Right renal cortex interstitium (tissue), 3 donors: ENCODE data around the gene CA12. TPM values are rescaled to one million over a fixed set of nuclear protein-coding genes. Genes with fewer than 3 reads are reported as not detected.
"Not testable (repeated sequence)": the region's sequence is repeated elsewhere in the genome, so short reads cannot be mapped to it uniquely, and the experiment has no call there.

Source experiments
- DNase-seq, 3 donors: peaks; one replicate each; pipeline ENCODE4 v3.0.0-alpha.2; 2013; ENCODE audit warnings: low read depth in 3 of 3, low spot score in 2 of 3
- polyA plus RNA-seq, 3 donors: library from polyadenylated mRNA; unstranded; fragments of 120-200 nt; gene quantifications; one replicate each; pipeline ENCODE4 v1.2.1, GENCODE V29; 2013; ENCODE audit not compliant: insufficient read length in 3 of 3

CA12 gene
- 100 to 1,000 TPM; 137 to 154 (median 151) TPM for polyA plus RNA-seq

GRCh38 chr15:63381301-63382204 lies at the start of gene CA12:
CA12 (minus strand) TSS chr15:63381846; CDS start chr15:63381720, 126 bp downstream.
- no peak for DNase-seq

GRCh38 chr15:63430766-63431451 lies 49.3 kb upstream of the CA12 start:
- DNase-seq = no peak

GRCh38 chr15:63426552-63426951 lies 44.9 kb upstream of the CA12 start:
- no peak for DNase-seq

GRCh38 chr15:63425426-63425985 lies 43.9 kb upstream of the CA12 start:
- no peak for DNase-seq

GRCh38 chr15:63422891-63423590 lies 41.4 kb upstream of the CA12 start:
- DNase-seq = no peak

- no peak for DNase-seq
These were observed 39.8 kb upstream of the CA12 start for GRCh38 chr15:63421433-63421832.

GRCh38 chr15:63420333-63420747 lies 38.7 kb upstream of the CA12 start:
- no peak for DNase-seq

- no peak for DNase-seq
These were observed 37.2 kb upstream of the CA12 start for GRCh38 chr15:63418811-63419210.

- DNase-seq = no peak
These were observed 36.1 kb upstream of the CA12 start for GRCh38 chr15:63417721-63418120.

GRCh38 chr15:63417274-63417673 lies 35.6 kb upstream of the CA12 start:
- DNase-seq = not testable (repeated sequence)

GRCh38 chr15:63414474-63415120 lies 33.0 kb upstream of the CA12 start:
- no peak for DNase-seq

GRCh38 chr15:63412551-63412950 lies 30.9 kb upstream of the CA12 start:
- DNase-seq = no peak

- DNase-seq = no peak
These were observed 30.2 kb upstream of the CA12 start for GRCh38 chr15:63411866-63412265.

- DNase-seq = no peak
These were observed 27.5 kb upstream of the CA12 start for GRCh38 chr15:63409179-63409578.

GRCh38 chr15:63408524-63408923 lies 26.9 kb upstream of the CA12 start:
- no peak for DNase-seq

- no peak for DNase-seq
These were observed 26.0 kb upstream of the CA12 start for GRCh38 chr15:63407612-63408011.

GRCh38 chr15:63405683-63406390 lies 24.2 kb upstream of the CA12 start:
- DNase-seq = no peak

GRCh38 chr15:63405159-63405558 lies 23.5 kb upstream of the CA12 start:
- no peak for DNase-seq

- DNase-seq = no peak
These were observed 21.8 kb upstream of the CA12 start for GRCh38 chr15:63403254-63403945.
